Skin epidermis (tissue), 12 donors: ENCODE measurements around the gene DPEP2NB.
"Not testable (repeated sequence)": the region's sequence is repeated elsewhere in the genome, so short reads cannot be mapped to it uniquely, and the experiment has no call there.

ENCODE experiments used
- H3K27ac ChIP-seq, 21 experiments: fragments of 200-600 bp; sonication (generic) in 11 of 21; one replicate each; pipeline ENCODE4 v1.5.0; 2020; ENCODE audit warnings: mild to moderate bottlenecking in 3 of 21, inconsistent platforms in 2 of 21, moderate library complexity in 2 of 21
- H3K4me3 ChIP-seq, 7 experiments: fragments of 200-600 bp; sonication (generic) in 2 of 7; one replicate each; pipeline ENCODE4 v1.5.0; 2020; ENCODE audit warnings: inconsistent platforms in 2 of 7, mild to moderate bottlenecking in 2 of 7, moderate library complexity in 1 of 7

DPEP2NB gene, protein sequence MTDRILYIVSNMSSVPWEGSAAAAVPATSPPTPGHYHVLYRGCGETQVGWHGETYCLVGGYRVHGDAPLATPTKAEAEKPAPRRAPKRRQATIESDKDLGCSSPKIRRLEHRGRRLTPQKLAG

DNA sequence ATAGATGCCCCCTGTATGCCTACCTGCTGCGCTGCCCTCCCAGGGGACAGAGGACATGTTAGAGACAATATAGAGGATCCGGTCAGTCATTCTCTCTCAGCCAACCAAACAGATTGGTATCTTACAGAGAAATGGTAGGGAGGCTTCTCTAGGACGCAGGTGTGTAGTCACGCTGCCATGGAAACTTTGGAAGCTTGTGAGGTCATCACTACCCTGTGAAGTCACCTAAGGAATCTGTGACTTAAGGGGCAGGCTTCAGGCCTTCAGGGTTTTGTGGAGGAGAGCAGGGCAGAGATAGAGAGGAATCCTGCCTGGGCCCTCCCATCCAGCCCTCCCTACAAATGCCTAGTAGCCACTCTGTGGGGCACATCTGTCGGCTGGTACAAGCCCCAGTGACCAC is at the start of gene DPEP2NB:
DPEP2NB (minus strand) TSS at position 231 of the 400 bp plus-strand sequence; CDS start at position 90, 141 bp downstream.
- Histone ChIP-seq H3K27ac (no peak within 1 kb of the TSS), H3K4me3 (no peak within 1 kb of the TSS)

DNA sequence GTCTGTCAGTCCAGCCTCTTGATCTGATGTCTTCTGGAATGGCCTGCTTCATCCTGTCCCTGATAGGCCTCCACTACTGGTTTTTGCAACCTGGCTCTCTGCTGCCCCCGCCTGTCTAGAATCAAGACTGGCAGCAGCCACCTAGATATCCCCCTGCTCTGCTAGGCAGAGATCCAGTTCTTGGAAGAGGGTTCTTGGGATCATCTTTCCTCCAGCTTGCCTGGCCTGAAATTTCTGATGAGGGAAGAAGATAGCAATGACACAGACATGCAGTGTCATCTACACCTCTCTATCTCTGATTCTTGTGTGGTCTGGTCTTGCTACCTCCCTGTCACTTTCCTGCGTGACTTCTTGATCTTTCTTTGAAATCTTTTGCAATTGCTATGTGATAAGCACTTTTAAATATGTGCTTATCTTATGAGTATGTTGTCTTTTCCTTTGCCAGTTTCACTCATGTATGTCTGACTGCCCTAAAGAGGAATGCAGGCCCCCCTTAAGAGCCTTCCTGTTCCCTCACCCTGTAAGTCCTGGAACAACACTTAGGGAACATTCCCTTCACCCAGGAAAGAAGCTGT is 49.2 kb upstream of the DPEP2NB start:
- Histone ChIP-seq H3K27ac (peak overlapping the region in 16 of 21 experiments; percentile 13 to 81 (median 54)), H3K4me3 (no peak overlapping the region)

- H3K27ac ChIP-seq, result peak overlapping the region in 8 of 21 experiments; percentile 8 to 81 (median 57)
- no peak overlapping the region for H3K4me3 ChIP-seq
These were observed 47.2 kb upstream of the DPEP2NB start for GRCh38 chr16:68062910-68063393.

- no peak overlapping the region for H3K4me3 ChIP-seq
- H3K27ac ChIP-seq, result peak overlapping the region in 11 of 21 experiments; percentile 1 to 81 (median 32)
These were observed 45.7 kb upstream of the DPEP2NB start for GRCh38 chr16:68061396-68061795.

DNA sequence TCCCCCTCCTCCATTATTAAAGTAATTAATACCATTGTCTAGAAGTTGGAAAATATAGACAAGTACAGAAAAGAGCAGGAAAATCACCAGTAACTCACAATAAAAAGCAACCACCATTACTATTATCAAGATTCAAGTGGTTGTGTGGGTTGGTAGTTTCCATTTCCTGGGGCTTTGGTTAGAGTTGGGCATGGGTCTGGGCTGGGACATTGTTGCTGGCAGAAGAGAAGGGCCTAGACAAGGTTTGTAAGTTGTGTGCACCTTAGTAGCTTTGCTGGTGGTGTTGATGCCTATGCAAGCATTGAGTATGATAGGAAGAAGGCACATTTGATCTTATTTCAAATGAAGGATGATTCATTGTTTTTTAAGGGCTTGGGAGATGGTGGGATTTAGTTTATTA is 44.1 kb upstream of the DPEP2NB start:
- Histone ChIP-seq H3K4me3 (no peak overlapping the region), H3K27ac (peak overlapping the region in 5 of 21 experiments; percentile 6 to 76 (median 43))

GRCh38 chr16:68055395-68055794 is 39.7 kb upstream of the DPEP2NB start:
- H3K27ac ChIP-seq, result no peak overlapping the region
- H3K4me3 ChIP-seq, result no peak overlapping the region

- Histone ChIP-seq H3K27ac (no peak overlapping the region), H3K4me3 (no peak overlapping the region)
These were observed 33.7 kb upstream of the DPEP2NB start for GRCh38 chr16:68049449-68049848.

GRCh38 chr16:68047987-68048386 is 32.3 kb upstream of the DPEP2NB start:
- no peak overlapping the region for H3K4me3 ChIP-seq
- H3K27ac ChIP-seq, result no peak overlapping the region

GRCh38 chr16:68046106-68046505 is 30.4 kb upstream of the DPEP2NB start:
- Histone ChIP-seq H3K4me3 (no peak overlapping the region), H3K27ac (no peak overlapping the region)

GRCh38 chr16:68041783-68042182 is 26.1 kb upstream of the DPEP2NB start:
- H3K27ac ChIP-seq, result no peak overlapping the region
- H3K4me3 ChIP-seq, result no peak overlapping the region

DNA sequence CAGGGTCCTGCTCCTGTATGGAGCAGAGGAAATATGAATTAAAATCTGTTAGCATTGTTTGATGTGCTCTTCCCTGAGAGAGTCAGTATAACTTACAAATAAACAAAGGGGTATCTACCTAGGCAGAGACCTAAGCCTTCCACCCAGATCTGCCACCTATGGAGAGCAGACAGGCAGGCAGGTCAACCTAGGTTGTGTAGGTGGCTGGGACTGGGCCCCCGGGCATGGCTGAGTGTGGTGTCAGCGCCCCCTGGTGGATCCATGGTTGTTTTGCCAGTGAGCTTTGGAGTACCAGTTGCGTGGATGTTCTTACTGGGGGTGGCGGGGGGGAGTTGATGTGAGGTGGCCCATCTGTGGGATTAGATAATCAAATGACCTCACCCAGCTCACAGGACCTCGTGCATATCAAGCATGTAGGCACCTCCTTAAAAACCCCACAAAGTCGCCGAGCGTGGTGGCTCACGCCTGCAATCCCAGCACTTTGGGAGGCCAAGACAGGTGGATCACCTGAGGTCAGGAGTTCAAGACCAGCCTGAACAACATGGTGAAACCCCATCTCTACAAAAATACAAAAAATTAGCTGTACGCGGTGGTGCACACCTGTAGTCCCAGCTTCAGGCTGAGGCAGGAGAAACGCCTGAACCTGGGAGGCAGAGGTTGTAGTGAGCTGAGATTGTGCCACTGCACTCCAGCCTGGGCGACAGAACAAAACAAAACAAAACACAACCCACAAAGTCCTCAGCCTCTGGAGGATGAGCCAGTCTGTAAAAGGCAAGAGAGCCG is 25.0 kb upstream of the DPEP2NB start:
- Histone ChIP-seq H3K27ac (peak overlapping the region in 4 of 21 experiments; percentile 8 to 62 (median 36)), H3K4me3 (no peak overlapping the region)

GRCh38 chr16:68037841-68038597 is 22.3 kb upstream of the DPEP2NB start:
- no peak overlapping the region for H3K4me3 ChIP-seq
- H3K27ac ChIP-seq, result peak overlapping the region in 4 of 21 experiments; percentile 19 to 59 (median 42)

DNA sequence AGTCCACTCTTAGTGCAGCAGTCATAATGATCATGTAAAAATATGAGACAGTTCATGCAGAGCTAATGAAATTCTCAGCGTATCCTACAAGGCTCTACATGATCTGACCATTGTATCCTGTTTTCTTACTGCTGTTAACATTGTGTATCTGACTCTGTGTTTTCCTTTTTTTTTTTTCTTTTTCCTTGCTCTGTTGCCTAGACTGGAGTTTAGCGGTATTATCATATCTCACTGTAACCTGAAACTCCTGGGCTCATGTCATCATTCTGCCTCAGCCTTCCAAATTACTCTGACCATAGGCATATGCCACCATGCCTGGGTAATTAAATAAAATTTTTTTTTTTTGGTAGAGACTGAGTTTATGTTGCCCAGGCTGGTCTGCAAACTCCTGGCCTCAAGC is 19.5 kb upstream of the DPEP2NB start:
- no peak overlapping the region for H3K27ac ChIP-seq
- H3K4me3 ChIP-seq, result no peak overlapping the region

DNA sequence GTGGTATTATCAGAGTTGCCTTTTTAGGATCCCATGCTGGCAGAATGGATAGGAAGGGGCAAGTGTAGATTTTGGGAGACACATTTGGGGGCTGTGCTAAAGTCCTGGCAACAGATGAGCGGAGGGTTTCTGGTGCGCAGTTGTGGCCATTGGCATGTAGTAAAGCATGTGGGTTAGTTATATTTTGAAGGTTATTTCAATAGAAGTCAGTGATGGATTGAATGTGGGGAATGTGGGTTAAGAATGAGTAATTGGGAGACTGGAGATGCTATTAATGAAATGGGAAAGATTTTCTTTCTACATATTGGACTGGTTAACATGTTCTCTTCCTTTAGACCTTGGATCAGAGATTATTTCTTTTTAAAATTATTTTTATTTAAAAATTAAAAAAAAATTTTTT is 17.4 kb upstream of the DPEP2NB start:
- Histone ChIP-seq H3K4me3 (no peak overlapping the region), H3K27ac (no peak overlapping the region)

- Histone ChIP-seq H3K4me3 (no peak overlapping the region), H3K27ac (peak overlapping the region in 3 of 21 experiments; percentile 5 to 10 (median 9))
These were observed 16.2 kb upstream of the DPEP2NB start for GRCh38 chr16:68031951-68032350.

DNA sequence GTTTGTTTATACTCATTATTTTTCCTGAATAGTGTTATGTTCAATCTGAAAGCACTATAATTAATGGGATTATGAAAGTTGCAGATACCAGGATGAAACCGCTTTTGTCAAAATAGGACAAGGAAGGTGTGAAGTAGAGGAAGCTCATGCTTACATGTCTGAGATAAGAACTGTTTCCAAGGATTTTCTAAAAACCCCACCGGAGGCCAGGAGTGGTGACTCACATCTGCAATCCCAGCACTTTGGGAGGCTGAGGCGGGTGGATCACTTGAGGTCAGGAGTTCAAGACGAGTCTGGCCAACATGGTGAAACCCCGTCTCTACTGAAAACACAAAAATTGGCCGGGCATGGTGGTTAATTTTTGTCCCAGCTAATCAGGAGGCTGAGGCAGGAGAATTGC is 14.4 kb upstream of the DPEP2NB start:
- H3K4me3 ChIP-seq, H3K27ac ChIP-seq: not testable (repeated sequence)

GRCh38 chr16:68028996-68029395 is 13.3 kb upstream of the DPEP2NB start:
- no peak overlapping the region for H3K4me3 ChIP-seq
- no peak overlapping the region for H3K27ac ChIP-seq

DNA sequence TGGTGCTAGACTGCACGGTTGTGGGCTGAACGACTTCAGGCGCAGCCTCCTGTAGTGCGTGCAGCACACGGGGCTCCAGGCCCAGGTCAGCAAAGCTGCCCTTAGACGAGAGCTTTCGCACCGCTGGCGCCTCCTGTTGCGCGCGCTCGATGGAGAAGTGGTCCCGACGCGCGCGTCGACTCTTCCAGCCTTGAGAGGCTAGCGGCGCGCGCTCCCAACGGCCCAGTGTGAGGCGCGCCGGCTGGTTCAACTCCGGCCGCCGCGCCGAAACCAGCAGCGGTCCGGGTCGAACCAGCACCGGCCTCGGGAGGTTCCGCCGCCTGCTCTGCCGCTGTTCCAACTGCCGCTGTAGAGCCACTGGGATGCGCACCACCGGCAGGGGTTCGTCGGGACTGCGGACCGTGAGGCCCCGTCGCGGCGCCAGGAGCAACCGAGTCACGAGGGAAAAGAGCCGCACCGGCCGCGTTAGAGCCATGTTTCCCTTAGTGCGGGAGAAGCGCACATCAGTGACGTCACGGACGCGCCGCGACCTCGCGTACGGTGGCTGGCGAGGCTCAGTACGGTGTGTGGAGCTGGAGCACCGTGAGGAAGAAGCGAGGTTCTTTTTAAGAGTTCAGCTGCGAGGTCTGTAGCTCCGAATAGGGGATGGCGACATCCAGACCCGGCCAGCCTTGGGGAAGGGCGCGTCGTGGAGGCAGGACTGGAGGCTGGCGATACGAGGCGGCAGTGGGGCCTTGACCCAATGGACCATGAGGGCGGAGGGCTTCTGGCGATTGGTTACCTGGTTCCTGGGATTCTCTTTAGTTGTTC is 7.2 kb upstream of the DPEP2NB start, which contains the start of the genes DDX28 and DUS2:
DDX28 (minus strand) TSS at position 505 of the 810 bp plus-strand sequence; CDS start at position 475, 30 bp downstream.
DUS2 (plus strand) TSS at position 557 of the 810 bp plus-strand sequence. CDS start 14,740 bp downstream, outside the sequence.
- peak within 1 kb of the TSS; percentile 74 to 96 (median 85) for H3K4me3 ChIP-seq
- peak within 1 kb of the TSS; percentile 78 to 98 (median 92) for H3K27ac ChIP-seq

GRCh38 chr16:68022278-68022727 is 6.6 kb upstream of the DPEP2NB start:
- peak overlapping the region; percentile 74 to 96 (median 85) for H3K4me3 ChIP-seq
- peak overlapping the region in 20 of 21 experiments; percentile 78 to 98 (median 92) for H3K27ac ChIP-seq
